Hair follicular keratinocyte (primary cell): Measurements from ENCODE around the gene TAF11L12. TPM values are rescaled to one million over a fixed set of nuclear protein-coding genes. Genes with fewer than 3 reads are reported as not detected.

Experiments
- total RNA-seq: library from RNA; depleted of rRNA; stranded (reverse); fragments of >200 nt; gene quantifications from 2 replicates; pipeline ENCODE4 v1.2.3, GENCODE V29; 2015

TAF11L12 gene
- not detected in 2 replicates for total RNA-seq

DNA sequence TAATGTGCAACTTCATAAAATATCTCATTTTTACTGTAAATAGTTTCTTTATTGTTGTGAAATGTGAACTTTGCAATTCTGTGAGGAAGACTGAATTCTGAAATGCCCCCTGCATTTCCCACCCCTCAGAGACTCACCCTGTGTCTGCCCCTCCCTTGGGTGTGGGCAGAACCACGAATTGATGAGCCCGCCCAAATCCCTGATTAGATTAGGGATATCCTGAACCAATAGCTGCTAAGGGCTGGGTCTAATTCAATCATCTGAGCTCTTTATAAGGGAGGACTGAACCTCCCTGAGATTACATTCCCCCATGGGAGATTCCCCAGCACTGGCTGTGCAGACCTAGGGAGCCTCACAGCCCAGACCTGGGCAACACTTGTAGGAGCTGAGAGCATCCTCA is at the start of gene TAF11L12:
Gene TAF11L12, plus strand, starts transcription at position 301 of the 400 bp plus-strand sequence.

GRCh38 chr5:17585658-17586057 is 24.5 kb upstream of the TAF11L12 start, which contains the start of gene TAF11L7:
TSS of gene TAF11L7 (minus strand) at chr5:17585758.

GRCh38 chr5:17590860-17591259 is 19.3 kb upstream of the TAF11L12 start, which contains the start of gene TAF11L8:
TSS of gene TAF11L8 (minus strand) at chr5:17590960.

DNA sequence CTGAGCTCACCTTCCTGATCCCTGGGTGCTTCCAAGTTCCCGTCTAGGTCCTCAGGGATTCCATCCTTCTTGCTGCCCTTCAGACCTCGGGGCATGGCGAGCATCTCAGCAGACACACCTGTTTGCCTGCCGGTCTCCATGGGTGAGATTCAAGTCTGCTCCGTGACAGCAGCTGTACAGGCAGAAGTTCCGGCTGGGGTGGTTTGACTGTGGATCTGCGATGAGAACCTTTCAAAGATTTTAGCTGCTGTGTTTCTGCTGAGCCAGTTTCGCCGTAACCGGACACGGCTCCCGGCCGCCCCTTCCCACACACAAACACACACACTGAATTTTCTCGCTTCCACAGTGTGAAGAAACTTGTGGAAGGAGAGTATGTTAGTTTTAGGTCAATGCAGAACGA is 15.9 kb upstream of the TAF11L12 start, which contains the start of gene TAF11L9:
Gene TAF11L9, minus strand, starts transcription at position 140 of the 400 bp plus-strand sequence.

DNA sequence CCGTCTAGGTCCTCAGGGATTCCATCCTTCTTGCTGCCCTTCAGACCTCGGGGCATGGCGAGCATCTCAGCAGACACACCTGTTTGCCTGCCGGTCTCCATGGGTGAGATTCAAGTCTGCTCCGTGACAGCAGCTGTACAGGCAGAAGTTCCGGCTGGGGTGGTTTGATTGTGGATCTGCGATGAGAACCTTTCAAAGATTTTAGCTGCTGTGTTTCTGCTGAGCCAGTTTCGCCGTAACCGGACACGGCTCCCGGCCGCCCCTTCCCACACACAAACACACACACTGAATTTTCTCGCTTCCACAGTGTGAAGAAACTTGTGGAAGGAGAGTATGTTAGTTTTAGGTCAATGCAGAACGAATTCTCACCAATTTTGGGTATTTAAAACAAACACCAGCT is 12.5 kb upstream of the TAF11L12 start, which contains the start of gene TAF11L10:
Gene TAF11L10, minus strand, starts transcription at position 101 of the 400 bp plus-strand sequence.

GRCh38 chr5:17603880-17604279 is 6.3 kb upstream of the TAF11L12 start, which contains the start of gene TAF11L11:
TSS of gene TAF11L11 (plus strand) at chr5:17604183.

DNA sequence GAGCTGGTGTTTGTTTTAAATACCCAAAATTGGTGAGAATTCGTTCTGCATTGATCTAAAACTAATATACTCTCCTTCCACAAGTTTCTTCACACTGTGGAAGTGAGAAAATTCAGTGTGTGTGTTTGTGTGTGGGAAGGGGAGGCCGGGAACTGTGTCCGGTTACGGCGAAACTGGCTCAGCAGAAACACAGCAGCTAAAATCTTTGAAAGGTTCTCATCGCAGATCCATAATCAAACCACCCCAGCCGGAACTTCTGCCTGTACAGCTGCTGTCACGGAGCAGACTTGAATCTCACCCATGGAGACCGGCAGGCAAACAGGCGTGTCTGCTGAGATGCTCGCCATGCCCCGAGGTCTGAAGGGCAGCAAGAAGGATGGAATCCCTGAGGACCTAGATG is 21.6 kb downstream of the TAF11L12 start, which contains the start of gene TAF11L13:
Gene TAF11L13, plus strand, starts transcription at position 301 of the 400 bp plus-strand sequence.

DNA sequence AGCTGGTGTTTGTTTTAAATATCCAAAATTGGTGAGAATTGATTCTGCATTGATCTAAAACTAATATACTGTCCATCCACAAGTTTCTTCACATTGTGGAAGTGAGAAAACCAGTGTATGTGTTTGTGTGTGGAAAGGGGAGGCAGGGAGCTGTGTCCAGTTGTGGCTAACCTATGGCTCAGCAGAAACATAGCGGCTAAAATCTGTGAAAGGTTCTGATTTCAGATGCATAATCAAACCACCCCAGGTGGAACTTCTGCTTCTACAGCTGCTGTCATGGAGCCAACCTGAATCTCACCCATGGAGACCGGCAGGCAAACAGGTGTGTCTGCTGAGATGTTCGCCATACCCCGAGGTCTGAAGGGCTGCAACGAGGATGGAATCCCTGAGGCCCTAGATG is 24.0 kb downstream of the TAF11L12 start, which contains the start of gene TAF11L14:
Gene TAF11L14, plus strand, starts transcription at position 301 of the 400 bp plus-strand sequence.

Other genes starting within 250 kb of the TAF11L12 start
- gene TAF11L2, start 112.2 kb upstream of the TAF11L12 start, total RNA-seq, result not detected in 2 replicates
- gene TAF11L3, start 92.0 kb upstream of the TAF11L12 start, total RNA-seq, result not detected in 2 replicates
- gene TAF11L4, start 88.6 kb upstream of the TAF11L12 start, total RNA-seq, result not detected in 2 replicates
- gene TAF11L5, start 85.2 kb upstream of the TAF11L12 start, total RNA-seq, result not detected in 2 replicates
- not detected in 2 replicates for gene TAF11L6, start 81.7 kb upstream of the TAF11L12 start, total RNA-seq
- not detected in 2 replicates for gene TAF11L7, start 24.6 kb upstream of the TAF11L12 start, total RNA-seq
- not detected in 2 replicates for gene TAF11L8, start 19.4 kb upstream of the TAF11L12 start, total RNA-seq
- not detected in 2 replicates for gene TAF11L9, start 16.0 kb upstream of the TAF11L12 start, total RNA-seq
- not detected in 2 replicates for gene TAF11L10, start 12.6 kb upstream of the TAF11L12 start, total RNA-seq
- gene TAF11L11, start 6.2 kb upstream of the TAF11L12 start, total RNA-seq, result not detected in 2 replicates
- not detected in 2 replicates for gene TAF11L13, start 21.7 kb downstream of the TAF11L12 start, total RNA-seq
- gene TAF11L14, start 24.1 kb downstream of the TAF11L12 start, total RNA-seq, result not detected in 2 replicates